Activated T-helper 1 cell treated with anti-CD3 and anti-CD28 coated beads, Interleukin-2, amount 50 U/mL, for 16 hours (primary cell): ENCODE data around the gene CSMD2.

ENCODE experiments used
- DNase-seq, 2 donors: peaks; one replicate each; pipeline ENCODE4 v3.0.0-alpha.2; 2020; ENCODE audit warnings: low read depth in 1 of 2, low spot score in 1 of 2

CSMD2 gene

GRCh38 chr1:33864460-33865389 lies 300.3 kb downstream of the CSMD2 start:
- no peak for DNase-seq

- DNase-seq = no peak
Measured at GRCh38 chr1:33863779-33864178, 301.3 kb downstream of the CSMD2 start, which contains the start of gene HMGB4. Gene HMGB4, plus strand, starts transcription at chr1:33864079. Its CDS starts 113 bp downstream, at chr1:33864192.

- DNase-seq = no peak
Measured at GRCh38 chr1:33860671-33861070, 304.4 kb downstream of the CSMD2 start.

- DNase-seq = no peak
Measured at GRCh38 chr1:33854091-33854490, 310.9 kb downstream of the CSMD2 start.

GRCh38 chr1:33853431-33853830 lies 311.6 kb downstream of the CSMD2 start:
- DNase-seq = no peak

GRCh38 chr1:33852711-33853110 lies 312.3 kb downstream of the CSMD2 start:
- no peak for DNase-seq

GRCh38 chr1:33850481-33850880 lies 314.5 kb downstream of the CSMD2 start:
- no peak for DNase-seq

GRCh38 chr1:33849211-33849610 lies 315.8 kb downstream of the CSMD2 start:
- DNase-seq = no peak

GRCh38 chr1:33848205-33848937 lies 316.7 kb downstream of the CSMD2 start:
- no peak for DNase-seq

- DNase-seq = no peak
Measured at GRCh38 chr1:33846861-33847260, 318.2 kb downstream of the CSMD2 start.

GRCh38 chr1:33844166-33844565 lies 320.9 kb downstream of the CSMD2 start:
- DNase-seq = no peak

GRCh38 chr1:33842348-33842747 lies 322.7 kb downstream of the CSMD2 start:
- no peak for DNase-seq

- DNase-seq = no peak
Measured at GRCh38 chr1:33841494-33841893, 323.5 kb downstream of the CSMD2 start.

- DNase-seq = no peak
Measured at GRCh38 chr1:33837635-33838034, 327.4 kb downstream of the CSMD2 start.

GRCh38 chr1:33836911-33837310 lies 328.1 kb downstream of the CSMD2 start:
- DNase-seq = no peak

GRCh38 chr1:33828654-33829053 lies 336.4 kb downstream of the CSMD2 start:
- no peak for DNase-seq

- no peak for DNase-seq
Measured at GRCh38 chr1:33828059-33828458, 337.0 kb downstream of the CSMD2 start.

GRCh38 chr1:33826711-33827110 lies 338.3 kb downstream of the CSMD2 start:
- no peak for DNase-seq

GRCh38 chr1:33826311-33826710 lies 338.7 kb downstream of the CSMD2 start:
- no peak for DNase-seq

- no peak for DNase-seq
Measured at GRCh38 chr1:33825506-33825905, 339.5 kb downstream of the CSMD2 start.

- no peak for DNase-seq
Measured at GRCh38 chr1:33824971-33825370, 340.1 kb downstream of the CSMD2 start.

- DNase-seq = no peak
Measured at GRCh38 chr1:33824321-33824720, 340.7 kb downstream of the CSMD2 start.
